ENCODE measurements around the gene SLC22A12. TPM values are rescaled to one million over a fixed set of nuclear protein-coding genes. Genes with fewer than 3 reads are reported as not detected.

SLC22A12 gene
- total RNA-seq, 1 donor from 2014 or later: not detected

DNA sequence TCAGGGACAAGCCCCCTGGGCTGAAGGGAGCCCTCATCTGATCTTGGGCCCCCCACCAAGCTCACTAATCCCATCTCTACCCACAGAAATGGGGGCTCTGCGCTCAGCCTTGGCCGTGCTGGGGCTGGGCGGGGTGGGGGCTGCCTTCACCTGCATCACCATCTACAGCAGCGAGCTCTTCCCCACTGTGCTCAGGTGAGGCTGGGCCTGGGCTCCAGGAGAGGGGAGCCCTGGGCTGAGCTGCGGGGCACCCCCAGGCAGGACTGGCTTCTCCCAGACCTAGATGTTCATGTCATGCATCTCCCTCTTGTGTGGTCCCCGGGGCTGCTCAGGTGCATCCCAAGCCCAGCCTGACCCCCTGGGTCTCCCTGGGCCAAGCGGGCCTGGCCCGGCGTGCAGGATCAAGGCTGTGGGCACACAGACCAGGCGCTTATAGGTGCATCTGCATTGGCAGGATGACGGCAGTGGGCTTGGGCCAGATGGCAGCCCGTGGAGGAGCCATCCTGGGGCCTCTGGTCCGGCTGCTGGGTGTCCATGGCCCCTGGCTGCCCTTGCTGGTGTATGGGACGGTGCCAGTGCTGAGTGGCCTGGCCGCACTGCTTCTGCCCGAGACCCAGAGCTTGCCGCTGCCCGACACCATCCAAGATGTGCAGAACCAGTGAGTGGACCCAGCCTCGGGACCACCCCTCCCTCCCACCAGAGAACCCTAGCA, 9.4 kb downstream of the SLC22A12 start:
- Mint-ChIP-seq H3K4me1 (peaks cover 19% of the 10 kb centered on the region), H3K9me3 (peaks cover 4% of the 10 kb centered on the region), H3K36me3 (ENCODE audit: low read depth) (peaks cover 2% of the 10 kb centered on the region), H3K4me3 (no peak overlapping the region), H3K27ac (ENCODE audit: unreplicated experiment) (no peak overlapping the region), H3K27me3 (ENCODE audit: low read depth) (no peaks in the 10 kb centered on the region)
- TF ChIP-seq, protein P1, sequence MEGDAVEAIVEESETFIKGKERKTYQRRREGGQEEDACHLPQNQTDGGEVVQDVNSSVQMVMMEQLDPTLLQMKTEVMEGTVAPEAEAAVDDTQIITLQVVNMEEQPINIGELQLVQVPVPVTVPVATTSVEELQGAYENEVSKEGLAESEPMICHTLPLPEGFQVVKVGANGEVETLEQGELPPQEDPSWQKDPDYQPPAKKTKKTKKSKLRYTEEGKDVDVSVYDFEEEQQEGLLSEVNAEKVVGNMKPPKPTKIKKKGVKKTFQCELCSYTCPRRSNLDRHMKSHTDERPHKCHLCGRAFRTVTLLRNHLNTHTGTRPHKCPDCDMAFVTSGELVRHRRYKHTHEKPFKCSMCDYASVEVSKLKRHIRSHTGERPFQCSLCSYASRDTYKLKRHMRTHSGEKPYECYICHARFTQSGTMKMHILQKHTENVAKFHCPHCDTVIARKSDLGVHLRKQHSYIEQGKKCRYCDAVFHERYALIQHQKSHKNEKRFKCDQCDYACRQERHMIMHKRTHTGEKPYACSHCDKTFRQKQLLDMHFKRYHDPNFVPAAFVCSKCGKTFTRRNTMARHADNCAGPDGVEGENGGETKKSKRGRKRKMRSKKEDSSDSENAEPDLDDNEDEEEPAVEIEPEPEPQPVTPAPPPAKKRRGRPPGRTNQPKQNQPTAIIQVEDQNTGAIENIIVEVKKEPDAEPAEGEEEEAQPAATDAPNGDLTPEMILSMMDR (conservative IDR thresholded peaks at IDR 0.05): no peak
- no peak for DNase-seq (ENCODE audit: low read depth, low spot score)

DNA sequence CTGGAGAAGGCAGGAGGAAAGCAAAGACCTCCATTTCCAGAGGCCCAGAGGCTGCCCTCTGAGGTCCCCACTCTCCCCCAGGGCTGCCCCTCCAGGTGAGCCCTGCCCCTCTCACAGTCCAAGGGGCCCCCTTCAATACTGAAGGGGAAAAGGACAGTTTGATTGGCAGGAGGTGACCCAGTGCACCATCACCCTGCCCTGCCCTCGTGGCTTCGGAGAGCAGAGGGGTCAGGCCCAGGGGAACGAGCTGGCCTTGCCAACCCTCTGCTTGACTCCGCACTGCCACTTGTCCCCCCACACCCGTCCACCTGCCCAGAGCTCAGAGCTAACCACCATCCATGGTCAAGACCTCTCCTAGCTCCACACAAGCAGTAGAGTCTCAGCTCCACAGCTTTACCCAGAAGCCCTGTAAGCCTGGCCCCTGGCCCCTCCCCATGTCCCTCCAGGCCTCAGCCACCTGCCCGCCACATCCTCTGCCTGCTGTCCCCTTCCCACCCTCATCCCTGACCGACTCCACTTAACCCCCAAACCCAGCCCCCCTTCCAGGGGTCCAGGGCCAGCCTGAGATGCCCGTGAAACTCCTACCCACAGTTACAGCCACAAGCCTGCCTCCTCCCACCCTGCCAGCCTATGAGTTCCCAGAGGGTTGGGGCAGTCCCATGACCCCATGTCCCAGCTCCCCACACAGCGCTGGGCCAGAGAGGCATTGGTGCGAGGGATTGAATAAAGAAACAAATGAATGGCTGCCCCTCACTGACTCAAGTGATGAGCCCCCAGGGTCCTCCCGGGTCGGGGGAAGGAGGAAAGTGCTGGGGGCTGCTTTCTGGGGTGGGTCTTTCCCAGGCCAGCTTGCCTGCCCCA, 10.8 kb downstream of the SLC22A12 start:
- H3K9me3 Mint-ChIP-seq: peaks cover 4% of the 10 kb centered on the region
- H3K36me3 Mint-ChIP-seq (ENCODE audit: low read depth): peaks cover 2% of the 10 kb centered on the region
- TF ChIP-seq, protein P1 (conservative IDR thresholded peaks at IDR 0.05): no peak
- no peaks in the 10 kb centered on the region for H3K27me3 Mint-ChIP-seq (ENCODE audit: low read depth)
- no peak overlapping the region for H3K4me3 Mint-ChIP-seq
- peaks cover 24% of the 10 kb centered on the region for H3K4me1 Mint-ChIP-seq
- DNase-seq (ENCODE audit: low read depth, low spot score): no peak
- no peak overlapping the region for H3K27ac Mint-ChIP-seq (ENCODE audit: unreplicated experiment)

DNA sequence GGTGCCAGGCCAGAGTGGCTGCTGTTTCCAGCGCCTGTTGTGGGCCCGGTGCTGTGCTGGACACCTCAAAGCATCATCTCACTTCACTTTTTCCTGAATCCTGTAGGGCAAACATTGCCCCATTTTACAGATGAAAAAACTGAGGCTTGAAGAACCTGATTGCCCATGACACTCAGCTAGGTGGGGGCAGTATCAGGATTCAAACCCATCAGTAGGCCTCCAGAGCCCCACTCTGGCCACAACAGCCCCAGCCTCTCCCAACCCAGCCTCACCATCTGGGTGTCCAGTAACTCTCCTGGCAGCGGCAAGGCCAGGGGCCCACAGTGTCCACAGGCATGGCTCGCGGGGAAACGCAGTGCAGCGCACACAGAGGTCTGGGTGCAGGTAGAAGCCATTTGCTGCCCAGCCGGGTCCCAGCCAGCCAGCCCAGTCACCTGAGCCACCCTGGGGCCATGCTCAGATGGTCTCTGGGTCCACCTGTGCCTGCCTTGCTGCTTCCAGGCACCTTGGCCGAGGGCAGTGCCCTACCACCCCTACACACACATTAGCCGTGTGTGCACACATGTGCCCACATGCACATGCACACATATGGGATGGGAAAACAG, 11.5 kb downstream of the SLC22A12 start:
- Mint-ChIP-seq H3K27ac (ENCODE audit: unreplicated experiment) (no peak overlapping the region), H3K4me1 (peaks cover 24% of the 10 kb centered on the region), H3K9me3 (no peaks in the 10 kb centered on the region), H3K27me3 (ENCODE audit: low read depth) (no peaks in the 10 kb centered on the region), H3K36me3 (ENCODE audit: low read depth) (no peaks in the 10 kb centered on the region), H3K4me3 (no peak overlapping the region)
- TF ChIP-seq, protein P1 (conservative IDR thresholded peaks at IDR 0.05): no peak
- no peak for DNase-seq (ENCODE audit: low read depth, low spot score)

DNA sequence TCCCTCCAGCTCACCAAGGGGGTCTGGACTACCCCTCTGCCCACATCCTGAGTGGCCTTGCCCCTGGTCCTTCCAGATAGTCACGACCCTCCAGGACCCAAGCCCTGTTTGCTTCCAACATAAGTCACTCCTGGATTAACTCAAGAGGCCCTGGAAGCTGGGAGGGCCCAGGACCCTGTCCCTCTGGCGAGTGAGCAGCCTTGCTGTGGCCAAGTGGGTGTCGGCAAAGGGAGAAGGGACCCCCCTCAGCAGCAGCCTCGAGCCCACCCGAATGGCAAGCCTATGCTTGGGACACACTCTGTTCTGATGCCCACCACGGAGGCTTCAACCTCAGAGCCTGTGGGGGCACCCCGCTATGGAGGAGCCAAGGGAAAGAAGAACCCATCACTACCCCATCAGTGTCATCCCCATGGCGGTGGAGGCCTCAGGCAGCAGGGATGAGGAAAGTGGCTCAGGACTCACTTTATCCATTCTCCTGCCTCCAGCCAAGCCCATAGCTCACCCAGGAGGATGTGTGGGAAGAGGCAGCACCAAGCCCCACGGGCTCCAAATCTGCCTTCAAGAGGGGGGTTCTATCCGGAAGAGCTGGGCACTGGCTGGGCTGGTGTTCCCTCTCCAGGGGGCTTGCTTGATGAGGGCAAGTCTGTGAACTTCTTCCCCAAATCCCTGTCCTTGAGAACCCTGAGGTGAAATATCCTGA, 12.5 kb downstream of the SLC22A12 start:
- Mint-ChIP-seq H3K27ac (ENCODE audit: unreplicated experiment) (no peak overlapping the region), H3K9me3 (no peaks in the 10 kb centered on the region), H3K36me3 (ENCODE audit: low read depth) (no peaks in the 10 kb centered on the region), H3K27me3 (ENCODE audit: low read depth) (no peaks in the 10 kb centered on the region), H3K4me3 (no peak overlapping the region), H3K4me1 (peaks cover 31% of the 10 kb centered on the region)
- TF ChIP-seq, protein P1 (conservative IDR thresholded peaks at IDR 0.05): no peak
- no peak for DNase-seq (ENCODE audit: low read depth, low spot score)
